A673 (cell line): ENCODE results near the gene ZFPM1. TPM values are rescaled to one million over a fixed set of nuclear protein-coding genes. Genes with fewer than 3 reads are reported as not detected.

Source experiments
- BruUV-seq: library from RNA; stranded (reverse); fragments of 400-500 nt; replicated peaks from 2 replicates; lab custom pipeline; 2021; lab: Mats Ljungman, UMichigan
- CTCF ChIA-PET: fragments of 300-600 bp; sonication (Branson Sonifier 250); formaldehyde crosslinking; loops from one replicate; lab custom pipeline; 2022; ENCODE audit warnings: antibody characterized with exemption; lab: Charles Lee
- POLR2A ChIA-PET: fragments of 300-600 bp; sonication (Branson Sonifier 250); formaldehyde crosslinking; loops from one replicate; lab custom pipeline; 2022; ENCODE audit warnings: antibody characterized with exemption; ENCODE audit not compliant: low non-redundant PET; lab: Charles Lee
- DNase-seq: peaks from one replicate; pipeline ENCODE4 v3.0.0-alpha.2; 2015; ENCODE audit warnings: low spot score
- H3K27ac ChIP-seq: fragments of 200-600 bp; sonication (generic); 2 replicates; pipeline ENCODE4 v1.5.1; 2016; ENCODE audit warnings: mixed run types, low read depth, mild to moderate bottlenecking, mixed read lengths, antibody characterized with exemption, low read length; ENCODE audit not compliant: poor library complexity, severe bottlenecking
- H3K27me3 ChIP-seq: fragments of 200-600 bp; sonication (generic); replicated peaks from 2 replicates; pipeline ENCODE4 v1.6.1; 2017; ENCODE audit warnings: mixed run types, low read depth, mild to moderate bottlenecking, mixed read lengths, antibody characterized with exemption, low read length; ENCODE audit not compliant: insufficient read depth, poor library complexity
- H3K36me3 ChIP-seq: fragments of 200-600 bp; sonication (generic); 2 replicates; pipeline ENCODE4 v1.6.1; 2016; ENCODE audit warnings: mixed run types, mild to moderate bottlenecking, mixed read lengths, antibody characterized with exemption, low read length; ENCODE audit not compliant: insufficient read depth, poor library complexity, severe bottlenecking
- H3K4me1 ChIP-seq: fragments of 200-600 bp; sonication (generic); 2 replicates; pipeline ENCODE4 v1.6.1; 2017; ENCODE audit warnings: mixed run types, mild to moderate bottlenecking, mixed read lengths, antibody characterized with exemption, low read length; ENCODE audit not compliant: insufficient read depth, poor library complexity, severe bottlenecking
- H3K4me3 ChIP-seq: fragments of 200-600 bp; sonication (generic); 2 replicates; pipeline ENCODE4 v1.5.1; 2016; ENCODE audit warnings: low read depth, mixed run types, mild to moderate bottlenecking, mixed read lengths, low read length; ENCODE audit not compliant: poor library complexity, severe bottlenecking
- H3K9me3 ChIP-seq: fragments of 200-600 bp; sonication (generic); 2 replicates; pipeline ENCODE4 v1.6.1; 2016; ENCODE audit warnings: mixed run types, low read depth, mild to moderate bottlenecking, mixed read lengths, antibody characterized with exemption, low read length; ENCODE audit not compliant: poor library complexity, severe bottlenecking
- EZH2 ChIP-seq: fragments of 200-600 bp; sonication (generic); IDR thresholded peaks from 2 replicates; pipeline ENCODE4 v1.6.1; 2017; ENCODE audit warnings: borderline replicate concordance, low read depth, mild to moderate bottlenecking, mixed read lengths, antibody characterized with exemption, low read length; ENCODE audit not compliant: poor library complexity, severe bottlenecking
- intact Hi-C: fragments of 100-400 bp; cut with micrococcal nuclease; formaldehyde crosslinking; loops from one replicate; pipeline ENCODE4 v1.10.0; 2022; ENCODE audit not compliant: unreplicated experiment
- total RNA-seq: library from RNA; stranded (reverse); gene quantifications from 2 replicates; pipeline ENCODE4 v1.2.3, GENCODE V29; 2021
- TF ChIP-seq, protein P1 (sequence below): fragments of 300-800, 200-600 bp; sonication (generic); conservative IDR thresholded peaks from 2 replicates; pipeline ENCODE4 v1.5.1; 2017; ENCODE audit warnings: low read depth, mild to moderate bottlenecking, antibody characterized with exemption, low read length, moderate library complexity, mixed read lengths

Gene ZFPM1
- total RNA-seq, 1 experiment from 2014 or later = 5.6 TPM

DNA sequence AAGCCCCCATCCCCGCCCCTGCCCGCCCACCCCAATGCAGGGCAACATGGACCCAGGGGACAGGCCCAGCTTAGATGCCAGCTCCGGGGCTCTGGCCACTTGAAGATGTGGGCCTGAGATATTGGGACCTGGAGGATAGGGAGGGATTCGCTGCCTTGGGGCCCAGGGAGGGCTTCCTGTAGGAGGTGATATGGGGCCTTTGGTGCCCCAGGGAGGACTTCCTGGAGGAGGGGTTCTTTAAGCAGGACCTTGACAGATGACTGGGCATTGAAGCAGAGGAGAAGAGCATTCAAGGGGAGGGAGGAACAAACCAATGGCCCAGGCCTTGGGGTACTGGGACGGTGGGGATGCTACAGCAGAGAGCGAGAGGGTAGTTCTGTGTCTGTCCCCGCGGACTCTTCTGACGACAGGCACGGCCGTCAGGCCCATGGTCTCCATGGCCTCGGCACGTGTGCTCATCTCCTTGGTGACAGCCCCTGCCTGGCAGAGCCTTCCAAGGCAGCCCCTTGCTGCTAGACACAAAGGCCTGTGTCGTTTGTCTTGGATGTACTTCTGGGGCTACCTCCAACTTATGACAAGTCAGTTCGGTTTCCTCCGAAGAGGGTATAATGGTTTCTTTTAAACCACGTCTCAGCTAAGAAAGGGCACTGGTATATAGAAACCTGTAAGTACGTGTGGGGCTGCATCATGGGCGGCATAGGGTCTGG is 61.6 kb downstream of the ZFPM1 start:
- intact Hi-C loops = no loop called here
- H3K4me3 ChIP-seq = no peak overlapping the region
- TF ChIP-seq EZH2 = no peak
- TF ChIP-seq, protein P1, sequence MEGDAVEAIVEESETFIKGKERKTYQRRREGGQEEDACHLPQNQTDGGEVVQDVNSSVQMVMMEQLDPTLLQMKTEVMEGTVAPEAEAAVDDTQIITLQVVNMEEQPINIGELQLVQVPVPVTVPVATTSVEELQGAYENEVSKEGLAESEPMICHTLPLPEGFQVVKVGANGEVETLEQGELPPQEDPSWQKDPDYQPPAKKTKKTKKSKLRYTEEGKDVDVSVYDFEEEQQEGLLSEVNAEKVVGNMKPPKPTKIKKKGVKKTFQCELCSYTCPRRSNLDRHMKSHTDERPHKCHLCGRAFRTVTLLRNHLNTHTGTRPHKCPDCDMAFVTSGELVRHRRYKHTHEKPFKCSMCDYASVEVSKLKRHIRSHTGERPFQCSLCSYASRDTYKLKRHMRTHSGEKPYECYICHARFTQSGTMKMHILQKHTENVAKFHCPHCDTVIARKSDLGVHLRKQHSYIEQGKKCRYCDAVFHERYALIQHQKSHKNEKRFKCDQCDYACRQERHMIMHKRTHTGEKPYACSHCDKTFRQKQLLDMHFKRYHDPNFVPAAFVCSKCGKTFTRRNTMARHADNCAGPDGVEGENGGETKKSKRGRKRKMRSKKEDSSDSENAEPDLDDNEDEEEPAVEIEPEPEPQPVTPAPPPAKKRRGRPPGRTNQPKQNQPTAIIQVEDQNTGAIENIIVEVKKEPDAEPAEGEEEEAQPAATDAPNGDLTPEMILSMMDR = no peak
- no peaks in the 10 kb centered on the region for H3K36me3 ChIP-seq
- H3K4me1 ChIP-seq = peaks cover 14% of the 10 kb centered on the region
- no TSS peak for BruUV-seq
- no peak for DNase-seq
- POLR2A ChIA-PET = no interaction called here
- H3K9me3 ChIP-seq = no peaks in the 10 kb centered on the region
- no peaks in the 10 kb centered on the region for H3K27me3 ChIP-seq
- H3K27ac ChIP-seq = no peak overlapping the region
- CTCF ChIA-PET = no interaction called here

DNA sequence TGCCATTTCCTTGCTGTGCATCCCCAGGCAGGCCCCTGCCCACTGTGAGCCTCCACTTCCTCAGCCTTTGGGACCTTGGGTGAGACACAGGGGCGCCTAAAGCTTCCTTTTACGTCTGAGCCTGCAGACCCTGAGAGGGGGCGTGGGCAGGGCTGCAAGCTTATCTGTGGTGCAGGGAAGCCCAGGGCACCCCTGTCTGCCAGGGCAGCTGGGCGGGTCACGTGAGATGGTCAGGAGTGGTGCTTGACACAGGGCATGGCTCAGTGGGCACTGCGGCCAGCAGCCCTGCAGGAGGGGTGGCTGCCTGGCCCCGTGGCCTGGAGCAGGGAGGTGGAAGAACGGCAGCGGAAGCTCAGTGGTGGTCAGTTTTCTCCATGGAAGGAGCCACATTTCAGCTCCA is 62.3 kb downstream of the ZFPM1 start:
- CTCF ChIA-PET = interaction anchor here (0.6 kb wide), 1 partner anchor 17 kb away, joined by 3 read pairs; no protein-coding TSS in a partner anchor

DNA sequence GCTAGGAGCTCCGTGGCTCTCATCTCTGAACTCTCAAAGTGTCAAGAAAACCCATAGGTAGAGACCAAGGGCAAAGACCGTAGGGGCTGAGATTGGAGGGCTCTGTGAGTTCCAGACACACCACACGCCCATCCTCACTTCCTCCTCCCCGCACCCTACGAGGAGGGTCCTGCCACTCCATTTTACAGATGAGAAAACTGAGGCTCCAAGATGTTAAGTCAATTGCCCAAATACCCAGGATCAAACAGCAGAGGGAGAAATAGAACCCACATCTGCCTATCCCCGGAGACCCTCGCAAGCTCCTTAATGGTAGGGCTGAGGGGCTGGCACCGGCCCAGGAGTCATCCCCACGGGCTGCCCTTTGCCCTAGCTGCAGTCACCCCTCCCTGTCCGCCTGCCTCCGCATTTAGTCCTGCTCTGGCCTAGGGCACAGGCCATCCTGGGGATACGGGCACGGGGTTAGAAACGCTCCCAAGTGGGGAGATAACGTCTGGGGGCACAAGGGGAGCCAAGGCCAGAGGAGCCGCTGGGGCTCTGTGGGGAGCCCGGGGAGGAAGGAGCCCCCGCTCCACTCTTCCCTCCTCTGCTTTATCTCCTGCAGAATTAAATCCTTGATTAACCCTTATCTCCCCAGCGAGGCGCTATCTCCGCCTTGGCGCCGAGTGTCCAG is 63.0 kb downstream of the ZFPM1 start:
- no peak overlapping the region for H3K27ac ChIP-seq
- no peaks in the 10 kb centered on the region for H3K27me3 ChIP-seq
- ChIA-PET POLR2A (interaction anchor here (0.6 kb wide), 1 partner anchor 133 kb away, joined by 6 read pairs; no protein-coding TSS in a partner anchor), CTCF (interaction anchor here (0.6 kb wide), 1 partner anchor 17 kb away, joined by 3 read pairs; no protein-coding TSS in a partner anchor)
- H3K9me3 ChIP-seq = no peaks in the 10 kb centered on the region
- H3K36me3 ChIP-seq = no peaks in the 10 kb centered on the region
- no peak overlapping the region for H3K4me3 ChIP-seq
- peaks cover under 1% of the 10 kb centered on the region for H3K4me1 ChIP-seq
- BruUV-seq = no TSS peak
- DNase-seq = no peak
- TF ChIP-seq, protein P1 = no peak
- TF ChIP-seq EZH2 = no peak
- intact Hi-C loops = no loop called here

More for the DNA sequence above, 62.3 kb downstream of the ZFPM1 start:
- DNase-seq = no peak
- peaks cover 7% of the 10 kb centered on the region for H3K4me1 ChIP-seq
- no peak overlapping the region for H3K27ac ChIP-seq
- no peaks in the 10 kb centered on the region for H3K27me3 ChIP-seq
- TF ChIP-seq, protein P1 = no peak
- TF ChIP-seq EZH2 = no peak
- POLR2A ChIA-PET = interaction anchor here (0.6 kb wide), 1 partner anchor 134 kb away, joined by 6 read pairs; no protein-coding TSS in a partner anchor
- BruUV-seq = no TSS peak
- no peak overlapping the region for H3K4me3 ChIP-seq
- intact Hi-C loops = no loop called here
- no peaks in the 10 kb centered on the region for H3K9me3 ChIP-seq
- no peaks in the 10 kb centered on the region for H3K36me3 ChIP-seq
